Right forelimb (tissue), 1 donor: ENCODE data around the gene NRBP1.
"Not testable (repeated sequence)": the region's sequence is repeated elsewhere in the genome, so short reads cannot be mapped to it uniquely, and the experiment has no call there.

ENCODE experiments used
- DNase-seq: peaks from one replicate; pipeline ENCODE4 v3.0.0-alpha.2; 2018

The NRBP1 gene

GRCh38 chr2:27422958-27423357 lies 5.5 kb upstream of the NRBP1 start:
- no peak for DNase-seq

DNA sequence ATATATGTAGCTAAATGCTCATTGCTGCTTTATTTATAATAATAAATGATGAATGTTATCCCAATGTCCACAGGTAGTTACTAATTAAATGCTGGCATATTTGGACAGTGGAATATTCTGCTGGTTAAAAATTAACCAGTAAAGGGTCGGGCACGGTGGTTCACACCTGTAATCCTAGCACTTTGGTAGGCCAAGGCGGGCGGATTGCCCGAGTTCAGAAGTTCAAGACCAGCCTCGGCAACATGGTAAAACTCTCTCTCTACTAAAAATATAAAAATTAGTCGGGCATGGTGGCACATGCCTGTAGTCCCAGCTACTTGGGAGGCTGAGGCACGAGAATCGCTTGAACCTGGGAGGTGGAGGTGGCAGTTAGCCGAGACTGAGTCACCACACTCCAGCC lies 3.4 kb upstream of the NRBP1 start:
- DNase-seq: not testable (repeated sequence)

GRCh38 chr2:27427863-27428212 lies 593 bp upstream of the NRBP1 start:
- no peak for DNase-seq

GRCh38 chr2:27428978-27429541 lies 629 bp downstream of the NRBP1 start:
- peak; percentile 91 for DNase-seq

- no peak for DNase-seq
These were observed 3.0 kb downstream of the NRBP1 start for GRCh38 chr2:27431395-27431794.

GRCh38 chr2:27435628-27436027 lies 7.2 kb downstream of the NRBP1 start:
- no peak for DNase-seq

- DNase-seq: no peak
These were observed 12.9 kb downstream of the NRBP1 start for GRCh38 chr2:27441226-27441926.

GRCh38 chr2:27441958-27442919 lies 13.8 kb downstream of the NRBP1 start, which contains the start of gene KRTCAP3:
Gene KRTCAP3, plus strand, starts transcription at chr2:27442381. Its CDS starts 32 bp downstream, at chr2:27442413.
- DNase-seq: peak; percentile 61

DNA sequence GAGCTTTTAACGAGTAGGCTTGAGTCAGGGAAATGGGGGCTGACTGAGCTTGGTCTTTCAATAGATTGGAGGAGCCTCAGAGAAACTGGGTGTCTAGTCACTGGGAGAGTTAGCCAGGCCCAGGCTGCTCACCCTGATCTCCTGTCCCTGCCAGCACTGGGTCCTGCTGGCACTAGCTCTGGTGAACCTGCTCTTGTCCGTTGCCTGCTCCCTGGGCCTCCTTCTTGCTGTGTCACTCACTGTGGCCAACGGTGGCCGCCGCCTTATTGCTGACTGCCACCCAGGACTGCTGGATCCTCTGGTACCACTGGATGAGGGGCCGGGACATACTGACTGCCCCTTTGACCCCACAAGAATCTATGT lies 14.5 kb downstream of the NRBP1 start:
- DNase-seq: no peak

DNA sequence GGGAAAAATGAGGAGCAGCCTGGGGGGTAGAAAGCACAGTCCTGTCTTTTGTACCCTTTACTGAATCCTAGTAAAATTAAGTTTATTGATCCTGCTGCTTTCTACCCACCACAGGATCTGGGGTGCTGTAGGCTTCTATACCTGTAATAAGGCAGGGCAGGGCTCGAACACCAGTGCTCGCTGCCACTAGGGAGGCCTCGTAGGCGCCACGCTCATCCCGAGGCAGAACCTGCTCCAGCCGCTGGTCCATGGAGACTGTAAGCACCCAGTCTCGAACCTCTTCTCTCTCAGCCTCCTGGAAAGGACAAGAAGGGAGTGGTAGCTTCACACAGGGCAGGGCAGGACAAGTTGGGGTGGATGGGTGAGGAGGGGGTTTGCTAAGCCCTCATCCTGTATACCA lies 16.7 kb downstream of the NRBP1 start:
- DNase-seq: no peak

GRCh38 chr2:27445615-27446014 lies 17.2 kb downstream of the NRBP1 start:
- no peak for DNase-seq

- no peak for DNase-seq
These were observed 17.6 kb downstream of the NRBP1 start for GRCh38 chr2:27446057-27446456.

DNA sequence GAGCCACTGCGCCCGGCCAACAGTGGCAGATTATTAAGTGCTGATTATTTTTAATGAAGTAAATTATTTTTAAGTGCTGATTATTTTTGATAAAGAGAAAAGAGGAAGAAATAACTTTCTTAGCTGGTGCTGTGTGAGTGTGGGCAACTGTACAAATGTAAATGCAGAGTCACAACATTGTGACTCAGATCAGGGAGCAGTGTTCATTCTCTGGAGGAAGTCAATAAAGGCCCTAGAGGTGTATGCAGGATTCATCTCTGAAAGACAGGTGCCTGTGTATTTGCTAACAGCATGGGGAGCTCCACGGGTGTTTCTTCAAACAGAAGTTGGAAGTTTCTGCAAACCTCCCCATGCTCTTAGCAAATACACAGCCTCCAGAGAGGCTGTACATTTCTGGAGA lies 19.9 kb downstream of the NRBP1 start:
- no peak for DNase-seq

DNA sequence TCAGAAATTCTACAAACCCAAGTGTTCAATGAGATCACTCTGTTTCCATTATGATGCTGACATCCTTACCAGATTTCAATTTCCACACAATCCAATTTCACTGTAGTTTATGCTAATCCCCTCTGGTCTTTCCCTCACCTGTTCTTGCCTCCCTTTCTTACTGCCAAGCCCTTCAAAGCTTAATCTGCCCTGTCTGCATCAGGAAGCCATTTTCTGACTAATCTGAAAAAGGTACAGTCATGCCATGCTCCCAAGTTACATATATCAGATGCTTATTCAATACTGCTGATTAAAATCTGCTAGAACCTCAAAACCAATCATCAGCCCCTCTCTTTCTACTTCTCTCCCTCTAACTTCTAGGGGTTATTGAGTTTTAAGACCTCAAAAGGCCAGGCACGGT lies 22.7 kb downstream of the NRBP1 start:
- no peak for DNase-seq

- no peak for DNase-seq
These were observed 25.5 kb downstream of the NRBP1 start for GRCh38 chr2:27453968-27454367.

DNA sequence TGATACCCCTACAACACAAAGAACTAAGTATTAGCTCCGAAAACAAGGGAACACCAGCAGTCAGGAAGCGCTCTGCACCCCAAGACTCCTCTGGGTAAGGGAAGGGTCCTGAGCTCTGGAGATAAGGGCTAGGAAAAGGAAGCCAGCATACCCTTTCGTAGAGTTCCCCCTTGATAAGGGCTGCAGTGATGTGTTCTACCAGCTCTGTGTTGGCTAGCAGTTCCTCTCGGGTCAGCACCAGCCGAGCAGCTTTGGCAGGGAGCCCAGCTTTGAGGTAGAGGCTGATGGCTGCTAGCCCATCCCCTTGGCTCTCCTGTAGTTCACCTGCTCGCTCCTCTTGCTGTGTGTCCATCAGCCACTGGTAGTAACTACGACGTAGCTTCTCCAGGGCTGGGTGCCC lies 32.7 kb downstream of the NRBP1 start:
- DNase-seq: no peak

DNA sequence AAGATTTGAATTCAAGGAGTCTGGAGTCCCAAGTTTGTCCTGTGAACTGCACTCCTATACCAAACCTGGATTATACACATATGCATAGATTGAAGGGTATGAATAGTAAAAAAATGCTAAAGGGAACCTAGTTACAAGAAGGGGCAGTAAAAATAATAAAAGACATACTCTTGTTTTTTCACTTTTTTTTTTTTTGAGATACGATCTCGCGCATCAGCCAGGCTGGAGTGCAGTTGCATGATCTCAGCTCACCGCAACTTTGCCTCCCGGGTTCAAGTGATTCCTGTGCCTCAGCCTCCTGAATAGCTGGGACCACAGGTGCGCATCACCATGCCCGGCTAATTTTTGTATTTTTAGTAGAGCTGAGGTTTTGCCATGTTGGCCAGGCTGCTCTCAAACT lies 36.0 kb downstream of the NRBP1 start:
- DNase-seq: no peak

DNA sequence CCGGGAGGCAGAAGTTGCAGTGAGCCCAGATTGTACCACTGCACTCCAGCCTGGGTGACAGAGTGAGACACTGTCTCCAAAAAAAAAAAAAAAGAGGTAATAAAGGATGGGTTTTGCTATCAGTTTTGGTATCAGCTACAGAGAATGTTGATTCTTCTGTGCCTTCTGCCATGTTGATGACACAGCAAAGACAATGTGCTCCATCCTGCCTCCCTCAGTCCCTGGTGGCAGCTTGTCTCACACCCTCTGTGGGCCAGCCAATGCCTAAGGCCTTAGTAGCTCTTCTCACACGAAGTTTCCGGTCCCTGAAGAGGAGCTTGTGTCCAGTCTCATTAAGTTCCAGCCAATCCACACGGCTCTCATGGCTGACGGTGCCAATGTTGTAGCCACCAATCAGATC lies 43.5 kb downstream of the NRBP1 start:
- no peak for DNase-seq

- DNase-seq: no peak
These were observed 57.1 kb downstream of the NRBP1 start for GRCh38 chr2:27485496-27485895.

- DNase-seq: peak; percentile 49
These were observed 60.7 kb downstream of the NRBP1 start for GRCh38 chr2:27489118-27489497.

DNA sequence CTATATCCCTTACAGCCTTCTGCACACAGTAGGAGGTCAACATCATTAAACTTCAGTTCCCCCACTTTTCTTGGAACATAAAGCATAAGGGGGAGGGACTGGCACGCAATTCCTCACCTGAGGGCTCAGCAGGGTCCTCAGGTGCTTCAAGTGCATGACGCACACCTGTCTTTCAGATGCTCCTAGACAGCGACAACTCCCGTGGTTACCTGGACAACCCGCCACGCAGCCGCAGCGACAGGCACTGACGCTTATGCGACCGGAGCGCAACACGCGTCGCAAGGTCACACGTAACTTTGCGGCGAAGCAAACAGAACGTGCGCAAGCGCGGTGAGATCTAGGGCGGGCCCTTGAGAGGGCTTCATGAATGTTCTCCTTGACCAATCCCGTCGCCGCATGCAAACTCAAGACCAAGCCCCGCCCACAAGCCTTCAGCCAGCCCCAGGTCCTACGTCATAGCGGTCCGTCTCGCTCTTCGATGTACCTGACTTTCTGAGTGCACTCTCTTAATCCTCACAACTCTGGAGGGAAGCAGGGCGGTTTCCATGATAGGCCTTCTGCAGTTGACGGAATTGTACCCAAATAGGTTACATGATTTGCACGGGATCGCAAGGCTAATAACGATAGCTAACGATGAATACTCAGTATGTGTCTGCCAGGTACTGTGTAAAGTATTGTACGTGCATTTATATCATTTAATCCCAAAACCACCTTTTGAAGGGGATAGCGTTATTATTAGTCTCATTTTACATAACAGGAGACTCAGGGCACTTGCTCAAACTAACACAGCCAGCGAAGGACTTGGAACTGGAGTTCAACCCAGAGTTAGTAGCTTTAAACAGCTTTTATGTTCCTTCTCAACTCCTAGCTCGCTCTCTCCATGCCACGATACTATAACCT lies 61.3 kb downstream of the NRBP1 start, which contains the start of gene IFT172:
IFT172 (minus strand) TSS at position 246 of the 900 bp plus-strand sequence; CDS start at position 156, 90 bp downstream.
- DNase-seq: peak; percentile 94
